HG03175 (cell line): ENCODE data around the gene KRT36.

Experiments used
- ATAC-seq: cut with Tn5 transposase; IDR thresholded peaks from one replicate; pipeline ENCODE4 v1.9.1; 2021; ENCODE audit warnings: mild to moderate bottlenecking, moderate library complexity; ENCODE audit not compliant: unreplicated experiment

KRT36 gene

DNA sequence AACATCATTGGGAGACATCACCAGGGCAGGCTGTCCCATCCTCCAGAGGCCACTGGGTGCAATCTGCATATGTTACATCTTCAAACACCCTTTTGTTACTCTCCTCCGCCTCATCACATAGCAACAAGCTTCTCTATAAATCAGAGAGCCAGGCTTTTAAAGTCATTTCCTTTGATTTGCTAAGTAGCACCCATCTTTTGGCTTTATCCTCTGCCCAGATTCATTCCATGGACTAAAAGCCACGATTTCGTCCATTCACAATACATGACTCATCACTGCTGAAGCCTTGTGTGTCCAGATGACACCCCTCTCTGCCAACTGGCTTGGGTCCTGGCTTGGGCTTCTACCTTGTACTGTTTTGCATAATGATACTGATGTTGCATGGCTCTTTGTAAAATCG lies 47.0 kb downstream of the KRT36 start:
- ATAC-seq, result no peak

DNA sequence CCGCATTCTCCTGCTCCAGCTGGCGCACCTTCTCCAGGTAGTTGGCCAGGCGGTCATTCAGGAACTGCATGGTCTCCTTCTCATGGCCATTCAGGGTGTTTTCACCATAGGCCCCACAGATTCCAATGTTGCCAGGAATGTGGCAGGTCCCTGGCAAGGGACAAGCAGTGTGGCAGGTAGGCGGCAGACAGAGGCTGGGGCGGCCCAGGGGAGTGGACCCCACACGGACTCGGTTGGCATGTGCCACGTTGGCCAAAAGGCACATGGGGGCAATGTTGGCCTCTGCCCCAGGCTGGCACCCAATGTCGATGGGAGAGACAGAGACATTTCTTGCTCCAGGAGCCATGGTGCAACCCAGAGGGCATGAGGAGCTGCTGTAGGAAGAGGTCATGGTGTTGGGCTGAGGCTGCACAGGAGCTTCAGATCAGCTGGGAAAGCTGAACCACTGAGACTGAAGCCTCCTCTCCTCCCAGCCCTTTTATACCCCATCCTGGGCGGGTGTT lies 49.1 kb downstream of the KRT36 start, which contains the start of gene KRT38:
KRT38 (minus strand) TSS at position 453 of the 503 bp plus-strand sequence; CDS start at position 391, 62 bp downstream.
- no peak for ATAC-seq

DNA sequence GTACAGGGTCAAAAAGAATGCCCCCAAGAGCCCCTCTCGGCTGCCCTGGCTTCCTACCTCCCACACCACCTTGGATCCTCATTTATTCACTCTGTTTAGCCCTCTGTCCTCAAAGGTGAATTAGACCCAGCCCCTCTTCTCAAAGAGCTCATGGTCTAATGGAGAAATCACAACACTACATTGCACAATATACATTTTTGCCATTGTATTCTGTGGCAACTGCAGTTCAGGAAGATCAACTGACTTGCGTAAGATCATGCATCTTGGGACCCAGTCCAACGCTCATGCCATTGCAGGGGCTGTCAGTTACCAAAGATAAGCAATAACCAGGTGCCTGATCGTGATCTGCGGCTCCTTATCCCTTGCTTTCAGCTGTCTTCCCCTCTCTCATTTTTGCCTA lies 50.3 kb downstream of the KRT36 start:
- ATAC-seq, result no peak

DNA sequence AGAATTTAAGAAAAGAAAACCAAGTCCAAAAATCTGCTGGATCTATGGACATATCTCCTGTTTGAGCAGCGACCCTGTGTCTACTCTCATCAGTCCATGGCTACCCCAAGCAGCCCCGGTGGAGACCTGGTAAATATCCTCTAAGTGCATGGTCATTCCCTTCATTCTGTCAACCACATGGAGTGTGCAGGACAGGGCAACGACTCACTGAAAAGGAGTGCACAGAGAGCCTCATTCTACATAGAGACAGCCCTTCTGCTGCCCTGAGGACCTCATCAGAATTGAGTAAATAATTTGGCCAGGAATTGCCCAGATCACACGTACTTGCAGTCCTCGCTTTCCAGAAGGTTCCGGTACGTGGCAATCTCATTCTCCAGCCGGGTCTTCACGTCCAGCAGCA lies 51.9 kb downstream of the KRT36 start:
- ATAC-seq, result no peak

DNA sequence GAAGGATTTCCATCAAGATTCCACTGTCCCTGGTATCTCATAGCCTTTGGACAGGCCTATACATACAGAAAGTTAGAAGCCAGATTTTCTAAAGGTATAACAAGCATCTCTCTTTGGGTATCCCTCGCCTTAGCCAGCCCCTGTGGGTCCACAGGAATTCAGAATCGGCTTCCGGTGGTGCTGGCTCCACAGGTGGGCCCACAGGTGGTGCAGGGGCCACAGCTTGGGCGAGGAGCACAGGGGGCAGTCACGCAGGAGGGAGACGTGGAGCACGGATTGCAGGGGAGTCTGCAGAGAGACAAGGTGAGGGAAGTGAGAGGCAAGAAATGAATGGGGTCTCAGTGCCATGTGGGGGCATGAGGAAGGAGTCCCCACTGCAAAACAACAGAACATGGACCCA lies 52.5 kb downstream of the KRT36 start:
- ATAC-seq, result no peak
